A549 (cell line): Measurements from ENCODE around the gene PIP5K1B.

ENCODE experiments used
- CBX8 ChIP-seq: fragments of 200-600 bp; sonication (generic); IDR thresholded peaks from 2 replicates; pipeline ENCODE4 v1.6.1; 2016
- EP300 ChIP-seq, 2 experiments: fragments of >200 bp; sonication (Bioruptor Twin); formaldehyde crosslinking; IDR thresholded peaks; 2 replicates in 1 of 2; 3 replicates in 1 of 2; pipeline ENCODE4 v1.6.1; 2016 to 2017
- FOXS1 ChIP-seq: fragments of 250-450 bp; sonication (Bioruptor Pico); IDR thresholded peaks from 2 replicates; pipeline ENCODE4 v1.5.0; 2020; ENCODE audit warnings: mild to moderate bottlenecking, moderate library complexity
- JUNB ChIP-seq: fragments of >200 bp; sonication (Bioruptor Twin); formaldehyde crosslinking; IDR thresholded peaks from 2 replicates; pipeline ENCODE4 v1.6.1; 2016
- NR3C1 ChIP-seq: fragments of >200 bp; sonication (Bioruptor Twin); formaldehyde crosslinking; IDR thresholded peaks from 3 replicates; pipeline ENCODE4 v1.6.1; 2017
- POLR2A ChIP-seq: IDR thresholded peaks from 2 replicates; pipeline ENCODE4 v1.6.1; 2012; ENCODE audit warnings: mild to moderate bottlenecking, low read length
- RNF2 ChIP-seq: fragments of 200-600 bp; sonication (generic); IDR thresholded peaks from 2 replicates; pipeline ENCODE4 v1.6.1; 2016; ENCODE audit warnings: low read depth, mild to moderate bottlenecking, antibody characterized with exemption, moderate library complexity, borderline replicate concordance
- SMC3 ChIP-seq: fragments of >200 bp; sonication (Bioruptor Twin); formaldehyde crosslinking; IDR thresholded peaks from 3 replicates; pipeline ENCODE4 v1.6.1; 2018; ENCODE audit warnings: inconsistent platforms
- TF ChIP-seq, protein P1 (sequence below): fragments of >200 bp; sonication (Bioruptor Twin); formaldehyde crosslinking; IDR thresholded peaks from 3 replicates; pipeline ENCODE4 v1.5.1; 2016
- TF ChIP-seq, protein P2 (sequence below): fragments of 450-650 bp; IDR thresholded peaks from 2 replicates; pipeline ENCODE4 v1.6.1; 2014; ENCODE audit warnings: antibody characterized with exemption
- TF ChIP-seq, protein P3 (sequence below): fragments of >200 bp; sonication (Bioruptor Twin); formaldehyde crosslinking; IDR thresholded peaks from 2 replicates; pipeline ENCODE4 v1.6.1; 2016
- TF ChIP-seq, protein P4 (sequence below): fragments of 200-600 bp; sonication (generic); IDR thresholded peaks from 2 replicates; pipeline ENCODE4 v1.6.1; 2016; ENCODE audit warnings: antibody characterized with exemption, mild to moderate bottlenecking, moderate library complexity

DNA sequence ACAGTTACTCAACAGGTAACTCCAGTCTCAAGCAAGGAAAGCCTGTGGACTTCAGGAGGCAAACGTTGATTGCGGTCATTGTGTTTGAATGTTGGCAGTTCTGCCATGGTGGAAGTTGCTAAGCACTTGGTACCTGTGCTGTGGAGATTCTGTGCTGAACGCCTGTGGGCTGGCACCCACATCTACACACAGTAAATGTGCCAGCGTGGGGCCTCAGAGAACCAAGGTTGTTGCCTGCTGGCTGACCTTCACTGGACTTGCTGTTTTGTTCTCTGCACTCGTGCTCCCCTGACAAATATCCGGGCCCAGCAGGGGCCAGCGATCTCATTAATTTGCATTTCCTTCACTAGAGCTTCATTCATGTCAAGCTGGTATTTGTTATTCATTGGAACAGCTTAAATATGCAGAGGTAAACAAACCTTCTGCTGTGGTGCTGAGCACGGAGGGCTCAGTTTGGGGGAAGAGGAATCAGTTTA, 167.0 kb downstream of the PIP5K1B start:
- TF ChIP-seq, protein P1, sequence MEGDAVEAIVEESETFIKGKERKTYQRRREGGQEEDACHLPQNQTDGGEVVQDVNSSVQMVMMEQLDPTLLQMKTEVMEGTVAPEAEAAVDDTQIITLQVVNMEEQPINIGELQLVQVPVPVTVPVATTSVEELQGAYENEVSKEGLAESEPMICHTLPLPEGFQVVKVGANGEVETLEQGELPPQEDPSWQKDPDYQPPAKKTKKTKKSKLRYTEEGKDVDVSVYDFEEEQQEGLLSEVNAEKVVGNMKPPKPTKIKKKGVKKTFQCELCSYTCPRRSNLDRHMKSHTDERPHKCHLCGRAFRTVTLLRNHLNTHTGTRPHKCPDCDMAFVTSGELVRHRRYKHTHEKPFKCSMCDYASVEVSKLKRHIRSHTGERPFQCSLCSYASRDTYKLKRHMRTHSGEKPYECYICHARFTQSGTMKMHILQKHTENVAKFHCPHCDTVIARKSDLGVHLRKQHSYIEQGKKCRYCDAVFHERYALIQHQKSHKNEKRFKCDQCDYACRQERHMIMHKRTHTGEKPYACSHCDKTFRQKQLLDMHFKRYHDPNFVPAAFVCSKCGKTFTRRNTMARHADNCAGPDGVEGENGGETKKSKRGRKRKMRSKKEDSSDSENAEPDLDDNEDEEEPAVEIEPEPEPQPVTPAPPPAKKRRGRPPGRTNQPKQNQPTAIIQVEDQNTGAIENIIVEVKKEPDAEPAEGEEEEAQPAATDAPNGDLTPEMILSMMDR: no peak
- TF ChIP-seq JUNB (no peak), SMC3 (no peak), POLR2A (no peak), RNF2 (no peak), CBX8 (no peak), NR3C1 (no peak), EP300 (IDR thresholded peaks at IDR 0.05) (no peak), FOXS1 (CRISPR knock-in tag) (no peak)
- TF ChIP-seq, protein P2, sequence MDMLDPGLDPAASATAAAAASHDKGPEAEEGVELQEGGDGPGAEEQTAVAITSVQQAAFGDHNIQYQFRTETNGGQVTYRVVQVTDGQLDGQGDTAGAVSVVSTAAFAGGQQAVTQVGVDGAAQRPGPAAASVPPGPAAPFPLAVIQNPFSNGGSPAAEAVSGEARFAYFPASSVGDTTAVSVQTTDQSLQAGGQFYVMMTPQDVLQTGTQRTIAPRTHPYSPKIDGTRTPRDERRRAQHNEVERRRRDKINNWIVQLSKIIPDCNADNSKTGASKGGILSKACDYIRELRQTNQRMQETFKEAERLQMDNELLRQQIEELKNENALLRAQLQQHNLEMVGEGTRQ: no peak
- TF ChIP-seq, protein P3, sequence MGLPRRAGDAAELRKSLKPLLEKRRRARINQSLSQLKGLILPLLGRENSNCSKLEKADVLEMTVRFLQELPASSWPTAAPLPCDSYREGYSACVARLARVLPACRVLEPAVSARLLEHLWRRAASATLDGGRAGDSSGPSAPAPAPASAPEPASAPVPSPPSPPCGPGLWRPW: no peak
- TF ChIP-seq, protein P4, sequence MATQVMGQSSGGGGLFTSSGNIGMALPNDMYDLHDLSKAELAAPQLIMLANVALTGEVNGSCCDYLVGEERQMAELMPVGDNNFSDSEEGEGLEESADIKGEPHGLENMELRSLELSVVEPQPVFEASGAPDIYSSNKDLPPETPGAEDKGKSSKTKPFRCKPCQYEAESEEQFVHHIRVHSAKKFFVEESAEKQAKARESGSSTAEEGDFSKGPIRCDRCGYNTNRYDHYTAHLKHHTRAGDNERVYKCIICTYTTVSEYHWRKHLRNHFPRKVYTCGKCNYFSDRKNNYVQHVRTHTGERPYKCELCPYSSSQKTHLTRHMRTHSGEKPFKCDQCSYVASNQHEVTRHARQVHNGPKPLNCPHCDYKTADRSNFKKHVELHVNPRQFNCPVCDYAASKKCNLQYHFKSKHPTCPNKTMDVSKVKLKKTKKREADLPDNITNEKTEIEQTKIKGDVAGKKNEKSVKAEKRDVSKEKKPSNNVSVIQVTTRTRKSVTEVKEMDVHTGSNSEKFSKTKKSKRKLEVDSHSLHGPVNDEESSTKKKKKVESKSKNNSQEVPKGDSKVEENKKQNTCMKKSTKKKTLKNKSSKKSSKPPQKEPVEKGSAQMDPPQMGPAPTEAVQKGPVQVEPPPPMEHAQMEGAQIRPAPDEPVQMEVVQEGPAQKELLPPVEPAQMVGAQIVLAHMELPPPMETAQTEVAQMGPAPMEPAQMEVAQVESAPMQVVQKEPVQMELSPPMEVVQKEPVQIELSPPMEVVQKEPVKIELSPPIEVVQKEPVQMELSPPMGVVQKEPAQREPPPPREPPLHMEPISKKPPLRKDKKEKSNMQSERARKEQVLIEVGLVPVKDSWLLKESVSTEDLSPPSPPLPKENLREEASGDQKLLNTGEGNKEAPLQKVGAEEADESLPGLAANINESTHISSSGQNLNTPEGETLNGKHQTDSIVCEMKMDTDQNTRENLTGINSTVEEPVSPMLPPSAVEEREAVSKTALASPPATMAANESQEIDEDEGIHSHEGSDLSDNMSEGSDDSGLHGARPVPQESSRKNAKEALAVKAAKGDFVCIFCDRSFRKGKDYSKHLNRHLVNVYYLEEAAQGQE: no peak
